HG03039 (cell line): ENCODE results near the gene HNF4A.

Experiments
- ATAC-seq: cut with Tn5 transposase; IDR thresholded peaks from one replicate; pipeline ENCODE4 v1.9.1; 2021; ENCODE audit warnings: mild to moderate bottlenecking, moderate library complexity; ENCODE audit not compliant: unreplicated experiment

Gene HNF4A

GRCh38 chr20:44405257-44405656, 49.8 kb downstream of the HNF4A start:
- no peak for ATAC-seq

- ATAC-seq, result no peak
Measured at GRCh38 chr20:44405785-44406571, 50.5 kb downstream of the HNF4A start.

- no peak for ATAC-seq
Measured at GRCh38 chr20:44406572-44407137, 51.2 kb downstream of the HNF4A start.

- no peak for ATAC-seq
Measured at GRCh38 chr20:44407402-44408184, 52.1 kb downstream of the HNF4A start.

GRCh38 chr20:44409132-44409600, 53.7 kb downstream of the HNF4A start:
- no peak for ATAC-seq

GRCh38 chr20:44410583-44411019, 55.1 kb downstream of the HNF4A start:
- ATAC-seq, result no peak

- ATAC-seq, result no peak
Measured at GRCh38 chr20:44411020-44411756, 55.7 kb downstream of the HNF4A start.

GRCh38 chr20:44411757-44412401, 56.4 kb downstream of the HNF4A start:
- ATAC-seq, result no peak

- no peak for ATAC-seq
Measured at GRCh38 chr20:44412402-44413144, 57.1 kb downstream of the HNF4A start.

- ATAC-seq, result no peak
Measured at GRCh38 chr20:44413575-44414345, 58.3 kb downstream of the HNF4A start.

GRCh38 chr20:44414346-44414714, 58.8 kb downstream of the HNF4A start:
- ATAC-seq, result no peak

GRCh38 chr20:44414808-44415207, 59.3 kb downstream of the HNF4A start:
- ATAC-seq, result no peak

GRCh38 chr20:44415833-44416715, 60.6 kb downstream of the HNF4A start:
- ATAC-seq, result no peak

GRCh38 chr20:44418069-44418905, 62.8 kb downstream of the HNF4A start:
- no peak for ATAC-seq

- no peak for ATAC-seq
Measured at GRCh38 chr20:44419131-44419844, 63.8 kb downstream of the HNF4A start.

- ATAC-seq, result no peak
Measured at GRCh38 chr20:44420497-44420896, 65.0 kb downstream of the HNF4A start.

GRCh38 chr20:44422083-44422482, 66.6 kb downstream of the HNF4A start:
- ATAC-seq, result no peak
